Forelimb muscle (tissue), 1 donor: Measurements from ENCODE around the gene CLSTN2. TPM values are rescaled to one million over a fixed set of nuclear protein-coding genes. Genes with fewer than 3 reads are reported as not detected.

ENCODE experiments used
- DNase-seq: peaks from one replicate; pipeline ENCODE4 v3.0.0-alpha.2; 2013; ENCODE audit warnings: low read depth
- polyA plus RNA-seq: library from polyadenylated mRNA; unstranded; fragments of 120-200 nt; gene quantifications from one replicate; pipeline ENCODE4 v1.2.1, GENCODE V29; 2013; ENCODE audit not compliant: insufficient read length

Gene CLSTN2
- polyA plus RNA-seq, 1 donor = 2.1 TPM

DNA sequence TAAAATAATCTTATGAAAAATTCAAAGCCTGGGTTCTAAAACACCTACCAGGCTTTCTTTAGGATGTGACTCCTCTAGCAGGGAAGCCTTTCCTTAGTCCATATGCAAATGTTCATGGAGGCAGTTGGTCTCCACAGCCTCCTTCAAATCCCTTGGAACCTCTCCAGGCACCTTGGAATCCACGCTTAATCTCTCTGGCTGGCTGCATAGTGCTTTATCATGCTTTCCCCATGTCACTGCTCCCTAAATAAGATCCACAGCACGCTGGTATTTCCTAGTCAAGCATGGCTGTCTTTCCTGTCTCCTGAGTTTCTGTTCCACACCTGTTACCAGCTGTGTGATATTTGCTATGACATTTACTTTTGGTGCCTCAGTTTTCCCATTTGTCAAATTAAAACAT, 71.3 kb downstream of the CLSTN2 start:
- DNase-seq = no peak

DNA sequence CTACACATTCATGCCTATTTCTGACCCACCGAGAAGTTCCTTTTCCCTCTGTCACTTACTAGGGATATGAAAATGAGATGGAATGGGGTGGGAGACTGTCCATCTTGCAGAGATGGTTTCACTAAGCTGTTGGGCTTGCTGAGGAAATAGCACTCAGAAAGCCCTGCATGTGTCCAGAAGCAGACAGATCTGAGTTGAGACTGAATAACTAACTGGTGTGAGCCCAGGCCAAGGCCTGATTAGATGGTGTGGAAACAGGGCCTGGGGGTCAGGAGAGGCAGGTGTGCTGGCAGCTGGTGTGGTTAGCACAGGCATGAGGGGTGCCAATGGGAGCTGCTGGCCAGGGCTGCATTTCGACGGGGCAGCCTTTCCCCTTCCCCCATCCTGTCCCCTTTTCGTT, 72.1 kb downstream of the CLSTN2 start:
- no peak for DNase-seq

DNA sequence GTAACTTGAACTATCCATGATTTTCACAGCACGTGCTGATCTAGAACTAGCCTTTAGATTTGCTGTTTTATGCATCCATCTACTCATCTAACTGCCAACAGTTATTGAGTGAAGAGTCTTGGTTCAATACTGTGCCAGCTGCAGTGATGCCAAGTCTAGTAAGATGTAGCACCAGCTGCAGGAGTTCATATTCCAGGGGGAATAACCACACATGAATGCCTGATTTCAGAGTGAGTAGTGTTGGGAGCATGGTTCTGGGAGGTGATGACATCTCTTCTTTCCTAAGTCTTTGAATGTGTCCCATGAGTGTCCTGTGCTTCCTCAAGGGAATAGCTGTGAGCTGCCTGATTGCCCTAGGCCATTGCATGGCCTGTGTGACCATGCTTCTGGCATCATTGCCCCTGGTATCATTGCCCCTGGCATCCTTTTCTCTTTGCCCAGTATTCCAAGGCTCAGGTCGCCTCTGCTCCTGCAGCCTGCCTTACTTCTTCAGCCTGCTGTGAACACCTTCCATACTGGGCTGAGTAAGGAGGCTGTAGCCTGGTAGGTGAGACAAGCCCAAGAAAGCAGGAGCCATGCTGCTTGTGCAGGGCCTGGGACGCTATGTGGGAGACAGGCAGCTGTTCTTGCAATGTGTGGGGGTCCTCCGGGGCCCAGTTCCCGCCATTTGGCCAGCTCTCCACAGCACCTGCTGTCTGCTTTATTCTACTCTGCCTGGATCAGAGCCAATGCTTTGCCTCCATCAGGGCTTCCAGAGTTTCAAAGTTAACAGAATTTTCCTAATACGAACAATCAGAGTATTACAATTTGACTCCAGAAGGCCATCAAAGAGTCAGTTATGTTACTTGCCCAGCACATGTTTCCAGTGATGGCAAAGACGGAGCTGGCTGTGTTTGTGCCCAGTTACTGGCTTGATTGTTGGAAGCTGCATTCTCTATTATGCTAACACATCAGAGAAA, 73.2 kb downstream of the CLSTN2 start:
- DNase-seq = peak; percentile 11

DNA sequence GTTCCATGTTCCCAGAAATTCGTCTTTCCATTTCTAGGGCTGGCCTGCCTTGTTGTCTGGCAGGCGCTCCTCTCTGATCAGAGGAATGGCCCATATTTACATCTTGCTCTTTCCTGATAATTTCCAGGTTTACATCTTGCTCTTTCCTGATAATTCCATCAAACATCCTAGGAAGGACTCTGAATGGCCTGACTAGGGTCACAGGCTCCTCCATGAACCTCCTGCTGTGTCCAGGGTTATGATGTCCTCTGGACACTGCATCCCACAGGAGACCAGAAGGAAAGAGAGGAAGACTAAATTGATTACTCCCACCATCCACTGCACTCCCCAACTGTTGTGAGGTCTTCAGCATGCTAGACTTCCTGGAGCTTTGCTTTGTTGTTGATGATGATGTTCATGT, 75.4 kb downstream of the CLSTN2 start:
- no peak for DNase-seq

DNA sequence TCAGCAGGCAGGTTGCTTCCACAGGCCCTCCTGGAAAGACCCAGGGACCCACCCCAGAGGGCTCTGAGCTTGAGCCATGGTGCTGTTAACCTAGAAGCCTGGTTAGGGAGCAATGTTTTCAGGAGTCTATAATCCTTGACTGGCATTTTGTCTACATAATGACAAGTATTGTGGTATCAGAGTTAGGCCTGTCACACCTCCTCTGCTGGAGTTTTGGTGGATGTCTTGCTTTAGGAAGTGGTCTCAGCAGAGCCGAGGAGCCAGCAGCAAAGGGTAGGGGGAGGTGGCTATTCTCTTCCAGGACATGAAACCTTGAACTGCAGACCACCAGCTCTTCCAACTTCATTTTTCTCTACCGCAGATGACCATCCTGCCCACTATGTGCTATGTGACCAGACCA, 76.1 kb downstream of the CLSTN2 start:
- no peak for DNase-seq

DNA sequence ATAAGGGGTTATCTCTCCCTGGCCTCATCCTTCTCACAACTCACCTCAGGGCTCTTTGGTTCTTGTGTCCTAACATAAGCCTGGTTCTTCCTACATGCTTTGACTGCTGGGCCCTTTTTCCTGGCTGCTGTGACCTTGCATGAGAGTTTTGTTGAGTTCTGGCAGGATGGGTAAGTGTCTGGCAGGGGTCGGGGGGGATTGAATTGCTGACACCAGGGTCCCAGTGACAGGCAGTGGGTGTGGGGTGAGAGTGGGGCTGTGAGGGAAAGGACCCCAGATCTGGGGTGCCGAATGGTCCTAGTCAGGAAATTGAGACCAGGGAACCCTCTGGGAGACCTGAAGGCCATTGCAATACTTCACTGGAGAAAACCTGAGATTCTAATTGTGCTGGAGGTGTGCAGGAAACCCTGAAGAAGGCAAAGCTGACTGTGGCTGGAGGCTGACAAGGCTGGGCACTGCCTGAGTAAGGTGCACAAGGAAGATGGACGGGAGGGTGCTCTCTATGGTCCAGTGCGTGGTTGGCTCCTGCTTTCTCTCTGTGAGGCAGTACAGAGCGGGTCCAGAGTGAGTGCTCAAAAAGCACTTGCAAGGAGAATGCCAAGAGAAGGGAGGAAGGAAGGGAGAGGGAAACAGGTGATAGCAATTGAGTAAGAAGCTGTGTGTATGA, 76.8 kb downstream of the CLSTN2 start:
- DNase-seq = no peak

DNA sequence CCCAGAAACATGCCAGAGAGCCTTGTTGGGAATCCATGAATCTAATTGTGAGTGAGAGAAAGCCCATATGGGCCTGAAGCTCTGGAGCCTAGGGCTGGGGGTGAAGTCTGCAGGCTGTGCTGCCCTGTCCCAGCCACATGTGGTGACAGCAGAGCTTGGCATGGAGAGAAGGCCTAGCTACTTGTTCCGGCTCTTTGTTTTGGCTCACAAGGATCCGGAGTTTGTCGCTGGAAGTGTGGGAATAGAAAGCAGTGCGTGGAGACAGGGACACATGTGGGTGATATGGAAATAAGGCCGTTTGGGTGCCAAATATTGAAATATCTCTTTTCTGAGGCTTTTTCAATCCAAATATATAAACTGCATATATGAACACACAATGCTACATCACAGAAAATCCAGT, 78.2 kb downstream of the CLSTN2 start:
- no peak for DNase-seq

DNA sequence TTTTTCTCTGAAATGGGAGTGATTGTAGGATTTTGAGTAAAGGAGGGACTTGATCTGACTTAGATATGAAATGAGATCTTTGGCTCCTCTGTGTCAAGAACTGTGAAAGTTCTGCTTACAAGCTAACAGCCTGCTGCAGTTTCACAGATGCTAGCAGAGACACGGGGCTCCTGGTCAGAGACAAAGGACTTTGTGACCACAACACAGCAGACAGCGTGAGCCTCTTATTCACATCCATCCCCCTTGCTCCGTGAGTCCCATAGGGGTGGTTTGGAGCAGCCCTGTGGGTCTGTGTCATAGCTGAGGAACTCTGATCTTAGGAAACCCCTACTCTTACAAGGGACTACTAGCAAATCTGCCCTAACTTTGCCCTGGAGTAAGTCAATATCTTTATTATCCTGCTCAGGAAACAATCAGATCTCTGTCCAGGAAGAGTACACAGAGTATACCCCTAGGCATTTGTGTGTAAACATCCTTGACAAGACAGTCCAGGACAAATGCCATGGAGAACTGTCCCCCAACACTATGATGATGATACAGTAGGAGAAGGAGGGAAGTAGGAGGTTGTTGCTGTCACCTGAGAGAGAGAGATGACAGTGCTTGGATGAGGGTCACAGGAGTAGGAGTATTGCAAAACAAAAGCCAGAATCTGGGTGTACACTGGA, 80.0 kb downstream of the CLSTN2 start:
- DNase-seq = no peak

DNA sequence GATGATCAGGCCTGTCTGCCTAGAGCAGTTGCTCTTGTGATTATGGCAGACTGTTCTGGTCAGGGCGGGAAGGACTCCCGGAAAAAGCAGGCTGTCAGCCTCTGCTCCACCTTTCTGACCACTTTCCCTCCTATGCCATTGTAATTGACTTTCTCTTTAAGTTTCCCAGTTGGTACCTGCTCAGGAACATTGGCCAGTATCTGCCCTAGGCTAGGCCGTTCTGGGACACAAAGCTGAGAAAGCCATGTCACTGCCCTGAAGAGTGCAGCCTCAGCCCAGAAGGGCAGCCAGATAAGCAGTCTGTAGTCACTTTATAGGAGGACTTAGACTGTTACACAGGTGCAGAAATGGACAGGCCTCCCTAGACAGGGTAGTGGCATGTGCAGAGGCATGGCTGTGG, 80.8 kb downstream of the CLSTN2 start:
- DNase-seq = no peak

DNA sequence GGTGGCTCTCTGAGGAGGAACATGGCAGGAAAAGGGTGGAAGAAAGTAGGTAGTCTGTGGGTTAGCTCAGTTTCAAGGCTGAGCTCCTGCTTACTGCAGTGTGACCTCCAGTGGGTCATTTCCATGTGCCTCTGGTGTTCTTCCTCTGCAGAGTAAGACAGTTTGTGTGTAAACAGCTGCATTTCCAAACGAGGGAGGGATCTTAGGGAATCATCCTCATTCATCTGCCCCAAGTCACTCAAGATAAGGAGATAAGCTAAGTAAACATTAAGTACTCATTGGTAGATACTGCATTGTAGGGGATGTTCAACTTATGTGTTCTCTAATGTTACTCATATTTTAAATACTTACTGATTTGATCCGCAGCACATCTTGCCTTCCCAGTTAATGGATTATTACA, 83.6 kb downstream of the CLSTN2 start:
- DNase-seq = no peak

DNA sequence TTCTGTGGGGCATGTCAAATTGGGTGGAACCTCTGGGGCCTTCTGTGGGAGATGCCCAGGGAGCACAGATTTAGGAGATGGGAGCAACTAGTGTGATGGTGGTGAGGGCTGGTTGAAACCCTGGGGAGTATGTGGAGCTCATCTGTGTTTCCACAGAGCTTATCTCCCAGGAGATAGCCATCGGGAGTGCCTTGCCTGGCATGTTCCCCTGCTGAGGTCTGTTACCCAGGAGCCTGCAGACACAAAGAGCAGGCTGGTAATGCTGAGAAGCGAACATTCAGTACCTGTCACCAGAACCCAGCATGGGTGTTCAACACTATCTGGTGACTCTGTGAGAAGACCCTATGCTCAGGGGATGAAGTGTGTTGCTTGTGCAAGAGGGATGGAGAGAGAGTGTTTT, 85.0 kb downstream of the CLSTN2 start:
- DNase-seq = no peak

DNA sequence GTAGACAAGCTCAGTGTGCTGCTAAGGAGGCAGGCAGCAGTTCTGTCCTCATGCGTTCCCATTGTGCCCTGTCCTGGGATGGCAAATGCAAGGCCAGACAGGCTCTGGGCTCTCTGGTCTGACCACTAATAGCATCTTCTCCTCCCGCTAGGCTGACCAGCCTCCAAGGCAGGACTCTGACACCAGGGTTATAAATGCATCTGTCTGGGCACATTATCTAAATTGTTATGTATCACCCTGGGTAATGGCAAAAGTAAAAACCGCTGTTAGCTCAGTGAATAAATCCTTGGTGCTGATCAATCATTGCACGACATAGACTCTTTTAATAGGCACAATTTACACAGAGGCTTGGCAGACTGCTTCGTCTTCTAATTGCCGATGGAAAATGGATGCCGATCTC, 85.6 kb downstream of the CLSTN2 start:
- DNase-seq = no peak

DNA sequence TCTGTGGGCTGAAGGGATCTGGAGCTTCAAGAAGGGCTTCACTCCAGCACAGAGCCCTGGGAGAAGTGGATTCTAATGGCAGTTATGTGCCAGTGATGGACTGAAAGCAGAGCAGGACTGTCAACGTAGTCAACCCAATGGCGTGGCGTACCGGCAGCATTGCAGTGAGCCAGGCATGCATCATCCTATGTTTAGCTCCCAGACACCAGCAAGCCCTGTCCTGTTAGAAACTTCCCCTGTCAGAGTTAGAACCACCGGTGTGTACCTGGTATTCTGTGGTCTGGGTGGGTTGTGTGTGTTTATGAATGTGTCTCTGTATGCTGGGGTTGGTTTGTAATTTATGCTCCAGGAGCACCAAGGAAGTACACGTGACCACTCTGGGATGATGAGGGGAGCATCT, 86.3 kb downstream of the CLSTN2 start:
- DNase-seq = no peak

DNA sequence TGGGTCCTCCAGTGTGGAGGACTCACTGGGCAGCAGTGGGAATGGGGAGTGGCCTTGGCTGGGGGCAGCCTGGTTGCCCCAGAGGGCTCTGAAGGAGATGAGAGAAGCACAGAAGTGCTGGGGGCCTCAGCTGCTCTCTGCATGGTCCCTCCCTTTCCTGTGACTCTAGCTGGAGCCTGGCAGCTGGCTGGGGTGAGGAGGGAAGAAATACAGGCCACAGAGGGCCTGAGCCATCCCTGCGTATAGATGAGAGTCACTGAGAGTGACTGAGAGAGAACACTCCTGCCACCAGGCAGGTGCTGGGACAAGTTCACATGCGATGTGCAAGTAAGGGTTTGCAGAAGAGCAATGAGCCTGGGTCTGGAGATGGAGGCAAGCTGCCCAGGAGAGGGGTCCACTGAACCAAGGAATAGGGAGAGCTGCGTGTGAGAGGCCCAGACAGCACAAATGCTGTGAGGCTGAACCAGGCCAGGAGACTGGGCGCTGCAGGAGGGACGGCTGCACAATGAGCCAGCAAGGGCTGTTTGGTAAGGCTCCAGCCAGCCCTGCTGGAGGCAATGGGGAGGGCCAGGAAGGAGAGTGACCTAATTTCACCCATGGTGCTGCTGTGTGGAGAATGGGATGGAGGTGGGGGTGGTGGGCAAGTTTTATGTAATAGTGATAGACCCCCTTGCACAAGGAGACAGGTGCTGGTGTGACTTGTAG, 87.2 kb downstream of the CLSTN2 start:
- no peak for DNase-seq

DNA sequence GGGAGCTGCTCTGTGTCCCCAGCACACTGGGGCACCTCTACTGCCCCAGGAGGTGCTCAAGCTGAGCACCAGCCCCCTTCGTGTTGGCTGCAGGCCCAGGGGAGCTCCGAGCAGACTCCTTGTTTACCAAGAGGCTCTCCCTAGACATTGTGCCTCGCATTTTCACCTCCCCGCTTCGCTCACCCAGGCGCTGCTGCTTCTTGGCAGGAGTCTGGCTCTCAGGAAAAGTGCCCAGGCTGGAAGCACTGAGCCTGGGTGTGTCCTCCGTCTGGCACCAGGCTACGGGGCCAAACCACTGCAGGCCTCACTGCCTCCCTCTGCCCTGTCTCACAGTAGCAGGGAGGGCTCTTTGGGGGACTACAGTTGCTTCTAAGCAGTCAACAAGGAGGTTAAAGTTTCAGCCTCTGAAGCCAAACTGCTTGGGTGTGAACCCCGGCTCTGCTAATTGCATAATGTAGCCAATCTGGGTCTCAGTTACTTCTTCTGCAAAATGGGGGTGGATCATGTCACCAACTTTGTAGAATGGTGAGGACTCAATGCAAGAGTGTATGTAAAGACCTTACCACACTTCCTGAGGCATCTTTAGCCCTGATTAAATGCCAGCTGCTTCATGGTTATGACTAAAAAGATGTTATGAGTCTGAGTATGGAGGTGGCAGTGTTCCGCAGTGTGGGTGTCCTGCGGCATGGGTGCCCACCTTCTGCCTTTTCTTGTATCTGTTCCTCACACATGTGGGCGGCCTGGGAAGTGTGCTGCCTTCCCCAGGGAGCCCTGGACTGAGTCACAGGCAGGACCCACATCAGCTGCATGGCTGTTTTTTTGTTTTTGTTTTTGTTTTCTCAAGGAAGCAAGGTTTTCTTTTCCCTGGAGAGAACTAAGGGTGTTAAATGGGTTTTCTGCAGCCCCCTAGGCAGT, 88.9 kb downstream of the CLSTN2 start:
- DNase-seq = no peak

DNA sequence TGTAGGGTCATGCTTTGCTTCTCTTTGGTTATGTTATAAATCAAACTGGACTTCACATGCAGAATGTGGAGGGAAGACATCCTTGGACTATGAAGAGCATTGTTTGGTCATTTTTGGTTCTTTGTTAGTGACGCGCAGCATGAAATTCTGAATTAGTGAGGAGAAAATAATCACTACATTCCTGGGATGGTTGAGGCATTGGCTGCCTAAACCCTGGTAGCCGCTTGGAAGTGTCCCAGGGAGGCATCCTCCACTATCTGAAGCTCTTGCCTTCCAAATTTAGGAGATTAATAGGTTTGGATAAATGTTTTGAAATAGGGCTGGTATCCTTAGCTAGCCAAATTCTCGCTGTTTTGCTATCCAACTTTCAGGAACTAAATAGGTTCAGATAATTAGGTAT, 96.2 kb downstream of the CLSTN2 start:
- DNase-seq = no peak

DNA sequence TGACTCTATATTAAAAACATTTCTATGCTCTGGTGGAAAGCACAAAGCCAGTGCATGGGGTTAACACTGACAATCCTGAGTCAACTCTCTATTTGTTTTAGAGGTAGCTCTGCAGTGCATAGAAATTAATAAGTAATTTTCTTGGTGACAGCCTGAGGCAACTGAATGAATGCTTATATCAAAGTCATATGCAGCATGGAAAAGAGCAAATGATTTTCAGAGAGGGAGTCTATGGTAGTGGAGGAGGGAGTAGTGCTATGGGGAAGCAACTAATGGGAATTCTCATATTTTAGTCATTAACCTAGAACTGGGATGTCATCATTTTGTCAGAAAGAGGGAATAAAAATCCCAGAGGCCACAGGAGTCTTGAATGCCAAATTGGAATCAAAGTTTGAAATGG, 99.1 kb downstream of the CLSTN2 start:
- DNase-seq = no peak

DNA sequence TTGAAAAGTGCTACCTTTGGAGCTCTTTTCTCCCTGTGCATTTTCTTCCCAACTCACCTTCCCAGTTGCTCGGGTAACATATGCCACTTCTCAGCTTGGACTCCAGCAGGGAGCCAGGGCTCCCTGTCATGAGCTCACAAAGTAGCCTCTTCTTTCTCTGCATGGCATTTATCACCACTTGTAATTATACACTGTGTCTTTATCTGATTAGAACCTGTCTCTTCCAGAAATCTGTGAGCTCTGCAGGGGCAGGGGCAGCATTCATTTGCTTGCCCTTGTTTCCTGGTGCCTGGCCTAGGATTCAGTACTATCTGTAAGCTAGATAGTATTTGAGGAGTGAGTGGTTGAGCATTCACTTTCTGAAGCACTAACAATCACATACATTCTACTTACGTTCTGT, 100.9 kb downstream of the CLSTN2 start:
- DNase-seq = no peak

DNA sequence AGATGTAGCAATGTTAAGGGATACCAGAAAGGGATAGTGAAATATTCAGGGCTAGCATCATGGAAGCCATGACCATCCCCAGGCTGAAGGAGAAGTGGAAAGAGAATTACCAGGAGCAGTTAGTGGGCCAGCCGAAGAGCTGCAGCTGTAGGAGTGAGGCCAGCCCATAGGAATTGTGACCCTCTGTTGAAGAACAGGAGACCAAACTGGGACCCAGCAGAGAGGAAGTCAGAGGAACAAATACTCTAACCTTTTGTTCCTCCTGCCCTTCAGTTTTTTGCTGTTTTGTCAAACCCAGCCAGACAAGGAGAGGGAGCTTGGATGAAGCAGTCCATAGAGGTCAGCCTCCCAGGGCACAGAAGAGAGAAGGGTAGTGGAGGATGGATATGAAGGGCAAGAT, 115.4 kb downstream of the CLSTN2 start:
- DNase-seq = no peak

DNA sequence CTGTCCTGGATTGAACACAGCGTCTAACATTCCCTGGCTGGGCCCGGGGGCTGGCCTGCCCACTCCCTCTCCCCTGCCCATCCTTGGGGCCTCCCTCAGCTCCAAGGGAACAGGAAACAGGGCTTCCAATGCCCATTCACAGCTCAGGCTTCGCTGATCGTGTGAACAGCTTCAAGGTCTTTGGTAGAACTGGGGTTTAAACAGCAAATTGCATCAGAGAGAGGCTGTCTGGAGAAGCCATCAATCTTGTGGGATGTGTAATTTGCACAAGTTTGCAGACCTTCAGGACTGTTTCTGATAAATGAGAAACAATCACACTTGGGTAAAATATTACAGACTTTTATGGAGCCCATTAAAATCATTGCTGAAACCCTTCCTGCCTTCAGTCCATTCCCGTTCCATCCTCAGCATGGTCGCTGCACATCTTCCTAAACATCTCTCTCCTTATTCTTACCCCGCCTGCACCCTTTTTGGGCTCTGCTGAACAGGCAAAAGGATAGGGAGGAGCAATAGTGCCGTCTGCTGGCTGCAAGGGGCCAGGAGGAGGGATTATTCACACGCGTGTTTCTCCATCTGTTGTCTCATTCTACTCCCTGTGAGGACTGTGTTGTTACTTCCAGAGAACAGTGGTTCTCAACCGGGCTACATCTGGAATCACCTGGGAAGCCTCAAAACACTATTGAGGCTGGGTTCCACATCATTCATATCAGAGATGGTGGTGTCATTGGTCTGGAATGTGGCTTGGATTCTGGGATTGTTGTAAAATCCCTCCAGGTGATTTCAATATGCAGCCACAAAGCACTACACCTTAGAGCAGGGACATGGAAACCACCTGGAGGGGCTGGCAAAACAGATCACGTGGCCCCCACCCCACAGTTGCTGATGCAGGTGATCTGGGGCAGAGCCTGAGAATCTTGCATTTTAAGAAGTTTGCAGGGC, 116.3 kb downstream of the CLSTN2 start:
- no peak for DNase-seq
